Mesothelial cell of epicardium (in vitro differentiated cells): ENCODE measurements around the gene HKDC1. TPM values are rescaled to one million over a fixed set of nuclear protein-coding genes. Genes with fewer than 3 reads are reported as not detected.

Experiments
- DNase-seq, 2 experiments: peaks; one replicate each; pipeline ENCODE4 v3.0.0; 2021; ENCODE audit warnings: low spot score in 2 of 2; ENCODE audit not compliant: unreplicated experiment in 2 of 2
- H3K27ac Mint-ChIP-seq: 2 replicates; pipeline ENCODE4 v1.8.0; 2021; ENCODE audit warnings: mixed read lengths
- H3K27me3 Mint-ChIP-seq: 2 replicates; pipeline ENCODE4 v1.8.0; 2021; ENCODE audit warnings: low read depth, mixed read lengths
- H3K36me3 Mint-ChIP-seq: 2 replicates; pipeline ENCODE4 v1.8.0; 2021; ENCODE audit warnings: mixed read lengths
- H3K4me1 Mint-ChIP-seq: 2 replicates; pipeline ENCODE4 v1.8.0; 2021; ENCODE audit warnings: mixed read lengths
- H3K4me3 Mint-ChIP-seq: 2 replicates; pipeline ENCODE4 v1.8.0; 2021; ENCODE audit warnings: mild to moderate bottlenecking, moderate library complexity, mixed read lengths
- H3K9me3 Mint-ChIP-seq: 2 replicates; pipeline ENCODE4 v1.8.0; 2021; ENCODE audit warnings: mixed read lengths
- total RNA-seq: library from RNA; stranded (reverse); gene quantifications from 3 replicates; pipeline ENCODE4 v1.2.1, GENCODE V29; 2021
- TF ChIP-seq, protein P1 (sequence below): fragments of 200-600 bp; sonication (generic); IDR thresholded peaks from one replicate; pipeline ENCODE4 v1.5.0; 2021; ENCODE audit warnings: antibody characterized with exemption; ENCODE audit not compliant: unreplicated experiment

The HKDC1 gene
- total RNA-seq, 1 donor from 2014 or later, result not detected

DNA sequence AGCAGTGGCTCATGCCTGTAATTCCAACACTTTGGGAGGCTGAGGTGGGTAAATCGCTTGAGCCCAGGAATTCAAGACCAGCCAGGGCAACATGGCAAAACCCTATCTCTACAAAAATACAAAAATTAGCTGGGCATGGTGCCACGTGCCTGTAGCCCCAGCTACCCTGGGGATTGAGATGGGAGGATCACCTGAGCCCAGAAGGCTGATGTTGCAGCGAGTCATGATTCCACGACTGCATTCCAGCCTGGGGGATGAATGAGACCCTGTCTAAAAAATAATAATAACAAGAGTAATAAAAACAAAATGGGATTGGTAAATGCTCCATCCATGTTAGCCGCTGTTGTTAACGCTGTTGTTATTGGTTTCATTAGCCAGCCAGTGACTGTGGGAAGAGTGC is 1.3 kb upstream of the HKDC1 start:
- Mint-ChIP-seq H3K27me3 (no peaks in the 10 kb centered on the region), H3K4me1 (peaks cover 9% of the 10 kb centered on the region), H3K9me3 (peaks cover 9% of the 10 kb centered on the region), H3K27ac (no peak overlapping the region), H3K36me3 (no peaks in the 10 kb centered on the region), H3K4me3 (no peak overlapping the region)
- no peak for DNase-seq
- TF ChIP-seq, protein P1, sequence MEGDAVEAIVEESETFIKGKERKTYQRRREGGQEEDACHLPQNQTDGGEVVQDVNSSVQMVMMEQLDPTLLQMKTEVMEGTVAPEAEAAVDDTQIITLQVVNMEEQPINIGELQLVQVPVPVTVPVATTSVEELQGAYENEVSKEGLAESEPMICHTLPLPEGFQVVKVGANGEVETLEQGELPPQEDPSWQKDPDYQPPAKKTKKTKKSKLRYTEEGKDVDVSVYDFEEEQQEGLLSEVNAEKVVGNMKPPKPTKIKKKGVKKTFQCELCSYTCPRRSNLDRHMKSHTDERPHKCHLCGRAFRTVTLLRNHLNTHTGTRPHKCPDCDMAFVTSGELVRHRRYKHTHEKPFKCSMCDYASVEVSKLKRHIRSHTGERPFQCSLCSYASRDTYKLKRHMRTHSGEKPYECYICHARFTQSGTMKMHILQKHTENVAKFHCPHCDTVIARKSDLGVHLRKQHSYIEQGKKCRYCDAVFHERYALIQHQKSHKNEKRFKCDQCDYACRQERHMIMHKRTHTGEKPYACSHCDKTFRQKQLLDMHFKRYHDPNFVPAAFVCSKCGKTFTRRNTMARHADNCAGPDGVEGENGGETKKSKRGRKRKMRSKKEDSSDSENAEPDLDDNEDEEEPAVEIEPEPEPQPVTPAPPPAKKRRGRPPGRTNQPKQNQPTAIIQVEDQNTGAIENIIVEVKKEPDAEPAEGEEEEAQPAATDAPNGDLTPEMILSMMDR, result no peak

GRCh38 chr10:69220507-69220906 is 375 bp downstream of the HKDC1 start:
- H3K27ac Mint-ChIP-seq, result no peak overlapping the region
- H3K4me1 Mint-ChIP-seq, result peaks cover 7% of the 10 kb centered on the region
- no peaks in the 10 kb centered on the region for H3K27me3 Mint-ChIP-seq
- no peaks in the 10 kb centered on the region for H3K9me3 Mint-ChIP-seq
- no peak overlapping the region for H3K4me3 Mint-ChIP-seq
- DNase-seq, result no peak
- H3K36me3 Mint-ChIP-seq, result no peaks in the 10 kb centered on the region
- TF ChIP-seq, protein P1, result no peak

- no peak for DNase-seq
- Mint-ChIP-seq H3K36me3 (no peaks in the 10 kb centered on the region), H3K9me3 (no peaks in the 10 kb centered on the region), H3K27me3 (no peaks in the 10 kb centered on the region), H3K27ac (no peak overlapping the region), H3K4me1 (no peaks in the 10 kb centered on the region), H3K4me3 (no peak overlapping the region)
- TF ChIP-seq, protein P1, result no peak
Observed at GRCh38 chr10:69222157-69223027, 2.3 kb downstream of the HKDC1 start.

DNA sequence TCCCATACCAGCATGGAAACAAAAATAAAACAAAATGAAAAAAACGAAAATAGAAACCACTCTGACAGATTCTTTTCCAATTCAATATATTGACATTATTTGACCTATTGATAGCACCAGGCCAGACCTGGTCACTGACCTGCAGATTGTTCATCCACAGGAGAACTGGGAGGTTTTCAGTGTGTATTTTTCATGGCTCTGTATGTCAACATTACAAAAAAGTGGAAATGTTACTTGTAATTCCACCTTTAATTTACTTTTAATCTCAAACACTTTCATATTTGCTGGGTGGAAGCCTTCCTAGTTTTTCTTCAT is 2.9 kb downstream of the HKDC1 start:
- Mint-ChIP-seq H3K4me3 (no peak overlapping the region), H3K4me1 (no peaks in the 10 kb centered on the region), H3K9me3 (no peaks in the 10 kb centered on the region), H3K27me3 (peaks cover 2% of the 10 kb centered on the region), H3K27ac (no peak overlapping the region), H3K36me3 (no peaks in the 10 kb centered on the region)
- TF ChIP-seq, protein P1, result no peak
- DNase-seq, result no peak

- TF ChIP-seq, protein P1, result no peak
- H3K36me3 Mint-ChIP-seq, result no peaks in the 10 kb centered on the region
- no peaks in the 10 kb centered on the region for H3K9me3 Mint-ChIP-seq
- H3K4me1 Mint-ChIP-seq, result no peaks in the 10 kb centered on the region
- peaks cover 2% of the 10 kb centered on the region for H3K27me3 Mint-ChIP-seq
- no peak overlapping the region for H3K27ac Mint-ChIP-seq
- DNase-seq, result no peak
- no peak overlapping the region for H3K4me3 Mint-ChIP-seq
Observed at GRCh38 chr10:69224862-69225657, 4.9 kb downstream of the HKDC1 start.
